Liver (tissue), 3 donors: ENCODE data around the gene PDZD2.
"Not testable (repeated sequence)": the region's sequence is repeated elsewhere in the genome, so short reads cannot be mapped to it uniquely, and the experiment has no call there.

Experiments used
- FOXA1 ChIP-seq: IDR thresholded peaks from 2 replicates; pipeline ENCODE4 v1.6.1; 2016; ENCODE audit warnings: antibody characterized with exemption
- GABPA ChIP-seq, 2 donors: IDR thresholded peaks in 1 of 2; conservative IDR thresholded peaks in 1 of 2; 2 replicates each; pipeline ENCODE4 v1.6.1; 2016; ENCODE audit warnings: antibody characterized with exemption in 2 of 2, mild to moderate bottlenecking in 1 of 2, moderate library complexity in 1 of 2
- NR2F2 ChIP-seq: IDR thresholded peaks from 2 replicates; pipeline ENCODE4 v1.6.1; 2016; ENCODE audit warnings: antibody characterized with exemption
- RAD21 ChIP-seq, 2 donors: IDR thresholded peaks; 2 replicates each; pipeline ENCODE4 v1.6.1; 2016; ENCODE audit warnings: antibody characterized with exemption in 2 of 2, mild to moderate bottlenecking in 2 of 2
- TAF1 ChIP-seq: conservative IDR thresholded peaks from 2 replicates; pipeline ENCODE4 v1.6.1; 2016; ENCODE audit warnings: antibody characterized with exemption, mild to moderate bottlenecking
- YY1 ChIP-seq: IDR thresholded peaks from 2 replicates; pipeline ENCODE4 v1.6.1; 2016; ENCODE audit warnings: antibody characterized with exemption, mild to moderate bottlenecking
- TF ChIP-seq, protein P1 (sequence below): fragments of 150-350 bp; IDR thresholded peaks from 2 replicates; pipeline ENCODE4 v1.5.1; 2017; ENCODE audit warnings: improper control_type of control experiment, low read depth, low read length; ENCODE audit not compliant: missing input control
- TF ChIP-seq, protein P2 (sequence below): IDR thresholded peaks from 2 replicates; pipeline ENCODE4 v1.6.1; 2016; ENCODE audit warnings: antibody characterized with exemption
- TF ChIP-seq, protein P3 (sequence below): IDR thresholded peaks from 2 replicates; pipeline ENCODE4 v1.6.1; 2016; ENCODE audit warnings: antibody characterized with exemption, mild to moderate bottlenecking
- TF ChIP-seq, protein P4 (sequence below): IDR thresholded peaks from 2 replicates; pipeline ENCODE4 v1.6.1; 2016; ENCODE audit warnings: antibody characterized with exemption
- donor health status: healthy.
- donor health status: healthy.

GRCh38 chr5:31691408-31691807 lies 52.5 kb downstream of the PDZD2 start:
- TF ChIP-seq, protein P1, sequence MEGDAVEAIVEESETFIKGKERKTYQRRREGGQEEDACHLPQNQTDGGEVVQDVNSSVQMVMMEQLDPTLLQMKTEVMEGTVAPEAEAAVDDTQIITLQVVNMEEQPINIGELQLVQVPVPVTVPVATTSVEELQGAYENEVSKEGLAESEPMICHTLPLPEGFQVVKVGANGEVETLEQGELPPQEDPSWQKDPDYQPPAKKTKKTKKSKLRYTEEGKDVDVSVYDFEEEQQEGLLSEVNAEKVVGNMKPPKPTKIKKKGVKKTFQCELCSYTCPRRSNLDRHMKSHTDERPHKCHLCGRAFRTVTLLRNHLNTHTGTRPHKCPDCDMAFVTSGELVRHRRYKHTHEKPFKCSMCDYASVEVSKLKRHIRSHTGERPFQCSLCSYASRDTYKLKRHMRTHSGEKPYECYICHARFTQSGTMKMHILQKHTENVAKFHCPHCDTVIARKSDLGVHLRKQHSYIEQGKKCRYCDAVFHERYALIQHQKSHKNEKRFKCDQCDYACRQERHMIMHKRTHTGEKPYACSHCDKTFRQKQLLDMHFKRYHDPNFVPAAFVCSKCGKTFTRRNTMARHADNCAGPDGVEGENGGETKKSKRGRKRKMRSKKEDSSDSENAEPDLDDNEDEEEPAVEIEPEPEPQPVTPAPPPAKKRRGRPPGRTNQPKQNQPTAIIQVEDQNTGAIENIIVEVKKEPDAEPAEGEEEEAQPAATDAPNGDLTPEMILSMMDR = not testable (repeated sequence)
- TF ChIP-seq, protein P2, sequence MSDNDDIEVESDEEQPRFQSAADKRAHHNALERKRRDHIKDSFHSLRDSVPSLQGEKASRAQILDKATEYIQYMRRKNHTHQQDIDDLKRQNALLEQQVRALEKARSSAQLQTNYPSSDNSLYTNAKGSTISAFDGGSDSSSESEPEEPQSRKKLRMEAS = not testable (repeated sequence)
- TF ChIP-seq, protein P3, sequence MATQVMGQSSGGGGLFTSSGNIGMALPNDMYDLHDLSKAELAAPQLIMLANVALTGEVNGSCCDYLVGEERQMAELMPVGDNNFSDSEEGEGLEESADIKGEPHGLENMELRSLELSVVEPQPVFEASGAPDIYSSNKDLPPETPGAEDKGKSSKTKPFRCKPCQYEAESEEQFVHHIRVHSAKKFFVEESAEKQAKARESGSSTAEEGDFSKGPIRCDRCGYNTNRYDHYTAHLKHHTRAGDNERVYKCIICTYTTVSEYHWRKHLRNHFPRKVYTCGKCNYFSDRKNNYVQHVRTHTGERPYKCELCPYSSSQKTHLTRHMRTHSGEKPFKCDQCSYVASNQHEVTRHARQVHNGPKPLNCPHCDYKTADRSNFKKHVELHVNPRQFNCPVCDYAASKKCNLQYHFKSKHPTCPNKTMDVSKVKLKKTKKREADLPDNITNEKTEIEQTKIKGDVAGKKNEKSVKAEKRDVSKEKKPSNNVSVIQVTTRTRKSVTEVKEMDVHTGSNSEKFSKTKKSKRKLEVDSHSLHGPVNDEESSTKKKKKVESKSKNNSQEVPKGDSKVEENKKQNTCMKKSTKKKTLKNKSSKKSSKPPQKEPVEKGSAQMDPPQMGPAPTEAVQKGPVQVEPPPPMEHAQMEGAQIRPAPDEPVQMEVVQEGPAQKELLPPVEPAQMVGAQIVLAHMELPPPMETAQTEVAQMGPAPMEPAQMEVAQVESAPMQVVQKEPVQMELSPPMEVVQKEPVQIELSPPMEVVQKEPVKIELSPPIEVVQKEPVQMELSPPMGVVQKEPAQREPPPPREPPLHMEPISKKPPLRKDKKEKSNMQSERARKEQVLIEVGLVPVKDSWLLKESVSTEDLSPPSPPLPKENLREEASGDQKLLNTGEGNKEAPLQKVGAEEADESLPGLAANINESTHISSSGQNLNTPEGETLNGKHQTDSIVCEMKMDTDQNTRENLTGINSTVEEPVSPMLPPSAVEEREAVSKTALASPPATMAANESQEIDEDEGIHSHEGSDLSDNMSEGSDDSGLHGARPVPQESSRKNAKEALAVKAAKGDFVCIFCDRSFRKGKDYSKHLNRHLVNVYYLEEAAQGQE = not testable (repeated sequence)
- TF ChIP-seq, protein P4, sequence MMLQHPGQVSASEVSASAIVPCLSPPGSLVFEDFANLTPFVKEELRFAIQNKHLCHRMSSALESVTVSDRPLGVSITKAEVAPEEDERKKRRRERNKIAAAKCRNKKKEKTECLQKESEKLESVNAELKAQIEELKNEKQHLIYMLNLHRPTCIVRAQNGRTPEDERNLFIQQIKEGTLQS = not testable (repeated sequence)
- TF ChIP-seq NR2F2; GABPA (IDR thresholded peaks at IDR 0.05 in 1 of 2, conservative IDR thresholded peaks at IDR 0.05 in 1 of 2); RAD21 (IDR thresholded peaks at IDR 0.05); FOXA1; YY1; TAF1: not testable (repeated sequence)
